Hippocampal formation (tissue), 2 donors: ENCODE results near the gene DLX1.
"Not testable (repeated sequence)": the region's sequence is repeated elsewhere in the genome, so short reads cannot be mapped to it uniquely, and the experiment has no call there.

Experiments
- DNase-seq, 2 donors: peaks; one replicate each; lab custom pipeline; 2025; lab: John Stamatoyannopoulos, UW

The DLX1 gene

GRCh38 chr2:172085460-172086159, at the start of gene DLX1:
TSS of gene DLX1 (plus strand) at chr2:172085507. CDS start at chr2:172085678, 171 bp downstream.
- DNase-seq = no peak

GRCh38 chr2:172038121-172038520, 47.2 kb upstream of the DLX1 start:
- DNase-seq = no peak

GRCh38 chr2:172038604-172039003, 46.7 kb upstream of the DLX1 start:
- DNase-seq = no peak

DNA sequence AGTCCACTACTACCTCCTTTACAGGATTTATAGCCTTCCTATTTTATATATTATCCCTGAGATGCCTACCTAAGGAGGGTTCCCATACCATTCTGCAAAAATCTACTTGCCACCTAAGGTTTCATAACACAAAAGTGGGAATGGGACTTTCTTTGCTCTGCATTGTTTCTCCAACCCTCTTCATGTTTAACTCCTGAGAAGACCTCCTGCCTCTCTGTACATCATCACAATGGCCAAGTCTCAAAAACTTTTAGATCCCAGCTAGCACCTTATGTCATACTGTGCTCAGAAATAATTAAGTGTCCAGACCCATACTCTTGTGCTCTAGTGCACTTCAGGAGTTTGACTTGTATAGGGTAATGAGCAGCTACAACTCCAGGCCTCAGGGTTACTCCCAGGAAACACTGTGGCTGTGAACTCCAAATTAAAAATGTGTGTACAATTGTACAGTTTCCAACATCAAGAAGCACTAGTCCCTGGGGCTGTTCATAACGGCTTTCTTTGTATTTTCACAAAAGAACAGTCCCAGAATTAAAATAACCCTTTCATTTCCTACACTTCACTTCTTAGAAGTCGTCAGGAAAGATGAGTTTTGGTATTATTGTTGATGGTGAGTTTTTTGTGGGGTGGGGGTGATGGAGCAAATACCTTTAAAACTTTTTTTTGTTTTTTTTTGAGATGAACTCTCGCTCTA, 46.1 kb upstream of the DLX1 start:
- DNase-seq = no peak

- DNase-seq = no peak
These were observed 45.0 kb upstream of the DLX1 start for GRCh38 chr2:172040311-172040710.

GRCh38 chr2:172046080-172046678, 39.1 kb upstream of the DLX1 start:
- DNase-seq = no peak

DNA sequence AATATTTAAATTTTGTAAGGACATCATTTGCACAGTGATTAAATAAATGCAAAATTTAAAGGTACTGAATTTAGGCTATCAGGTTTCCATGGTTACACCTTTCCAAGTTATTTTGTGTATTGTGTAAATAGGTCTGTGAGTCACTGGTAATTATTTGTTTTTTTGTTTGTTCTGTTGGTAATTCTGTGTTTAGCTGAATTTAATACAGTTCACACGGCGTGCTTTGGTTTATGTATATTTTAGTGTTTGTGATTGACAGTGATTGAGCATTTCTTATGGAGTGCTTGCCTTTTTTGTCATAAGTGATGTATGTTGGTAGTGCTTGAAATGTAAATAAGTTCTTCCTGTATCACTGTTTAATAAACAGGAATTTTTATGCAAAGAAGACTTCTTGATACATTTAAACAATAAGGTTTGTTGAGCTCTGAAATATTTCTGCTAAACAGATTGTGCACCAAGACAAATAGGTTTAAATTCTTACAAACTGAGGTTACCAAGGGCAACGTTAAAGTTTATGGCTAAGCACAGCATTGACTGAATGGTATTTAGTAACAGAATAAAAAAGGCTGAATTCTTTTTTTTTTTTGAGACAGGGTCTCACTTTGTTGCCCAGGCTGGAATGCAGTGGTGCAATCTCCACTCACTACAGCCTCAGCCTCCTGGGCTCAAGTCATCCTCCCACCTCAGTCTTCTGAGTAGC, 38.3 kb upstream of the DLX1 start:
- no peak for DNase-seq

DNA sequence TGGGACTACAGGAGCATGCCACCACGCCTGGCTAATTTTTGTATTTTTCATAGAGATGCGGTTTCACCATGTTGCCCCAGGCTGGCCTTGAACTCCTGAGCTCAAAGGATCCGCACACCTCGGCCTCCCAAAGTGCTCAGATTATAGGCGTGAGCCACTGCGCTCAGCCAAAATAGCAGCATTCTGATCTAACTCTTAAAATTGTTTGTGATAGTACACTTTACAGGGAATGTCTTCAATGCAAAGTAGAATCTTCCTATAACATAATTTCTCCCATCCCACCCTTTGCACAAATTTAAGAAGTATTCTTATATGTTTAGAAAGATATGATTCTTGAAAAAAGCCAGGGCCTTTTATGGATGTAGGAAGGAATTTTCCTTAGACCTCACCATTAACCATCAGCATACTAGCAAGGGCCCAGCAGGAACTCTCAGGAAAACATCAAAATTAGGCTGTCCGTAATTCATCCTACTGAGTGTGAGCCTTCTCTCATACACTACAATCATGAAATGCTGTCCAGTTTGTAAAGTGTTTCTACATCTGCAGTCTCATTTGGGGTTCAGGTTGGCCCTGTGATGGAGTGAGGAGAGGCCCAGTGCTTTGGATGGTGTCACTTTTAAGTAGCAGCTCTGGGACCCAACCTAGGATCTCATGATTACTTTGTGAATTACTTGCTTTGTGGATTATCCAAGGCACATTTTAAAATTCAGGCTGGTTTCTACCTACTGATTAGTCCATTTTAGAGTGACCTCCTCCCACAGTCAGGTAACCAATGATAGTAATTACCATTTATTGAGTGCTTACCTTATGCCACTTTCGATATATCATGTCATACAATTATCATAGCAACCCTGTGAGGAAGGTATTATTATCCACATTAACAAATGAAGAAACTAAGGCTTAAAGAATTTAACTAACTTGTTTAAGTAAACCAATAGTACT, 37.5 kb upstream of the DLX1 start:
- no peak for DNase-seq

DNA sequence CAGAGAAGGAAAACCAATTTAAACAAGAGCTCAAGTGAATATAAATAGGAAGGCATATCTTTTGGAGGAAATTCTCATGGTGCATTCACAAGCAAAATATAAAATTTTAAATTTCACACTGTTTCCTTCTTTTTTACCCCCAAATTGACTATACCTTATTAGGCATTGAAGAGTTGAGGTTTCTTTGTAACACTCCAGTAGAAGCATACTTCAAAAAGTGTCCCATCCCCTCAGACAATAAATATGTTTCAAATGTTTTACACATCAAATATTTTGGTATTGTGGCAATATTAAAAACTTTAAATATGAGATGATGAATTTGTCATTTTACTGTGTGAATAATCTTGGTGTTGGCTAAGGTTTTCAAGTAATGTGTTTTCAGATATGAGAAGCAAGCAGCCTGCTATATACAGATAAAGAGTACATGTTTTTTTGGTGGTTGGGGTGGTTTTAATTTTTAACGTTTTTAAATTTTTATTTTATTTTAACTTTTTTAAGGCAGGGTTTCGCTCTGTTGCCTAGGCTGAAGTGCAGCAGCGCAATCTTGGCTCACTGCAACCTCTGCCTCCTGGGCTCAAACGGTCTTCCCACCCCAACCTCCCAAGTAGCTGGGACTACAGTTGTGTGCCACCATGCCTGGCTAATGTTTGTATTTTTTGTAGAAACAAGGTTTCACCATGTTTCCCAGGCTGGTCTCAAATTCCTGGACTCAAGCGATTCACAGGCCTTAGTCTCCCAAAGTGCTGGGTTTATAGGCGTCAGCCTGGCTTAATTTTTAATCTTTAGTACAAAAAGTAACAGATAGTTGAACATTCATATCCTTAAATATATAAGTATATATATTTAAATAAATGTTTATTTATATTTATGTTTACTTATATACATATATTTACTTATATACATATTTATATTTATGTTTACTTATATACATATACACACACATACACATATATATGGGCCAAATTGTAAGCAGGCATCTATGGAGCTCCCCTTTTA, 36.5 kb upstream of the DLX1 start:
- DNase-seq = no peak

DNA sequence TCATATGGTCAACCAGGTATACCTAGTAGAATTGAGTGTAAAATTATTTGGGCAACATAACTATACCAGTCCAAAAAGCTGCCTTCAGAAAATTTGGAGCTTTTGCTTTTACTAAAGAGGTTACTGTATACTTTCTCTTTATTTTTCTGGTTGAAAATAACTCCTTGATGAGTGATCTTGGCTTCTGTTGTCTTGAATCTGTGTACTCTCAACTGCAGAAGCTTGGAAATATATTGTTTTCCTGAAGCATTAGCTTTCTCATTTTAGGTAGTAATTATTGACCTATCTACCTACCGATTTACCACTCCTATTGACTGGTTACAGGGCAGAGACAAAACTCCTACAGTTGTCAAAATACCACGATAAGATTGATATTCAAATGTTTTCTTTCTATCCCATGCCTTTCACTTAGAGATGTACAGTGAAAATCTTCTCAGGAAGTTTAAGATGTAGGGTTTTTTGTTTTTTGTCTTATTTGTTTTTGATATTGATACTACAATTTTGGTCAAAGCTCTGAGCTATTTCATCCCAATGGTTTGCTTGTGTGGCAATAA, 35.7 kb upstream of the DLX1 start:
- DNase-seq = no peak

GRCh38 chr2:172050479-172051125, 34.7 kb upstream of the DLX1 start:
- no peak for DNase-seq

DNA sequence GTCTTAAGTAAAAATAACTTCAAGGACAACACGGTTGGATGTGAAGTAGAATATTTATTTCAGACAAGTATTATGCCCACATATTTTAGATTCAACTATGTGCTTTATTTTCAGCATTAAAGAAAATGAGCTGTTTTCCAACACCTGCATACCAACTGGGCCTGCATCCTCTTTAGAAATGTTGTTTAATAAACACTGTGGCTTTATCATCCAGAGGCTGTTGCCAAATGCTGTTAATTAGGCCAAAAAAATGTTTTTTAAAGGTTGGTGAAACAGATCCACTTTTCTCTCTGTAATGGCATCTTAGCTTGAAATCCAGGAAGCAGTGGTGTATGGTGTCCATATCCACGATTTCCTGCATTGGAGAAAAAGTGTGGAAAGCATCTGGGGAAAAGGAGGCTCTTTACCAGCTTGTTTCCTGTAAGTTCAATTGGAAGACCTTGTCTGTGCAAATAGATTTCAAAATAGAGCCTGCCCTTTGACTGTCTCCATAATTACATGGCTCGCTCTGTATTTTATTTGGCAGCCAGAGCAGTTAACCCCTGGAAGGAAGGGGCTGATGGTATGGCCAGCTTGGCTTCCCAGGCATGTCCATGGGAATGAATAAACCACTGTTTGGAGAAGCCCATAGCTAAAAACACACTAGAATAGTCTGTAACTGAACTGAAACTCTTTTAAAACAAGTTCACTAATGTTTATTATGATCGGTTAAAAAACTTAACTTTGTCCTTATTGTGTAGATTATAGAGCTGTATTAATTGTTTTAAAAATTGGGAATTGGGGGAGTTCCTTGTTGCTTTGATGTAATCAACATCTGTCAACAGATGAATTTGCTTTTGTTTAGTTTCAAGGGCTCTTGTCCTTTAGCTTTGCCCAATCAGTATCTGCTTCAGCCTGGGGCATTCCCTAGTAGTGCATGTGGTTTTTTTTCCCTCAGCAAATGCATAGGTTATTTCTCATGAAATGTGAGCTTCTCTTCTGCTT, 33.0 kb upstream of the DLX1 start:
- DNase-seq = no peak

DNA sequence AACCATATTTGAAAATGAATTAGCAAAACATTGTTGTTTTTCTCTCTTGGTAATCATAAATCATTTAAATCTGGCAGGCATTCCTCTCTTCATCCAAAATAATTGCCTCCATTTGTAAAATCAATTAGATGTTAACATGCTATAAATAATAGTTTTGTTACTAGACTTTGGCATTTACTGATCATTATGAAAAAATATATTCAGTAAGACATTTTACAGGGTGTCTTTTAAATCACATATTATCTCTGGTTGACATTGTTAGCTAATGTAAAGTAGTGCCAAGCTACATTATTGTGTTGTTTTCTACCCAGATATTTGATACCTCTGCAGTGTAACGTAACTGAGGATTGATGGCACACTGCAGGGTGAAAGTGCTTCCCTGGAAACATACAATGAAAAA, 31.8 kb upstream of the DLX1 start:
- DNase-seq = no peak

GRCh38 chr2:172056293-172056692, 29.0 kb upstream of the DLX1 start:
- DNase-seq = no peak

GRCh38 chr2:172058660-172059059, 26.6 kb upstream of the DLX1 start:
- no peak for DNase-seq

- DNase-seq = not testable (repeated sequence)
These were observed 25.2 kb upstream of the DLX1 start for GRCh38 chr2:172060118-172060517.

DNA sequence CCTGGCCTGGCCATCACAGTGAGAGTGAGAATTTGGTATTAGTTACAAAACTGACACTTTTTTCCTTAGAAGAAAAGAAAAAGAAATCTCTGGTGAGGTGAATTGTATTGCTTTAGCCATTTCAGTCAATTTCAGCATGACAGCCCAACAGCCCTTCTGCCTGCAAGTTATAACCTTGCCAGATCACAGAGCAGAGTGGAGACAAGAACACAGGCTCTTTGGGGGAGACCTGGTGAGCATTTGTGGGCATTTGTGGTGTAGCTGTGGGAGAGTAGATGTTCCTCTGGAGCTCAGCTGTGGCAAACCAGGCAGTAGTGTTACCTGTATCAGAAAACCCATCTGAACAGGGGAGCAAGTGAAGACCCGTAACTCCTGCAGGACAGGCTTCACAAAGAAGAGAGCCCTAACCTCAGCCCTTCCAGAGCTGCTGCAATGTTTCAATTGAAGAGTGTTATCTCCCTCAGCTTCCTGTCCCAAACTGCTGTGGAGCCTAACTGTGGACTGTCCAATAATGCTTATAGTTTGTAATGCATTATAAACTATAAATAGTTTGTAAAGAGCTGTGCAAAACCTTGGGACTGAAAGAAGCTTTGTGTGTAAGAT, 22.8 kb upstream of the DLX1 start:
- DNase-seq = no peak

DNA sequence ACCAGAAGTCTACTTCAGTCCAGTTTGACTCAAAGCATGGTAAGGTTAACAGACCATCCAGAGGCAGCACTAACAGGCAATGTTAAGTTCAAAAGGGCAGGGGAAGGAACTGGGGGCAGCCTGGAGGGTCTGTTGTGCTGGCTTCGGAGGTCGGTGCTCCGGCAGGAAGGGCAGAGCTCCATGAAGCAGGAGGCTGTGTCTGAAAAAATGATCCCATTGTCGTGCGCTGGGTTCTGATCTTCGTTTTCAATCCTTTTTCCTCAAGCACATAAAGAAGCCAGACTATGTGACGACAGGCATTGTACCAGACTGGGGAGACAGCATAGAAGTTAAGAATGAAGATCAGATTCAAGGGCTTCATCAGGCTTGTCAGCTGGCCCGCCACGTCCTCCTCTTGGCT, 21.9 kb upstream of the DLX1 start:
- DNase-seq = no peak
